ENCODE data around the gene TRERF1. TPM values are rescaled to one million over a fixed set of nuclear protein-coding genes. Genes with fewer than 3 reads are reported as not detected.

TRERF1 gene
- total and polyA plus RNA-seq, 2 experiments from 2014 or later, result 3.2 to 5.1 TPM

DNA sequence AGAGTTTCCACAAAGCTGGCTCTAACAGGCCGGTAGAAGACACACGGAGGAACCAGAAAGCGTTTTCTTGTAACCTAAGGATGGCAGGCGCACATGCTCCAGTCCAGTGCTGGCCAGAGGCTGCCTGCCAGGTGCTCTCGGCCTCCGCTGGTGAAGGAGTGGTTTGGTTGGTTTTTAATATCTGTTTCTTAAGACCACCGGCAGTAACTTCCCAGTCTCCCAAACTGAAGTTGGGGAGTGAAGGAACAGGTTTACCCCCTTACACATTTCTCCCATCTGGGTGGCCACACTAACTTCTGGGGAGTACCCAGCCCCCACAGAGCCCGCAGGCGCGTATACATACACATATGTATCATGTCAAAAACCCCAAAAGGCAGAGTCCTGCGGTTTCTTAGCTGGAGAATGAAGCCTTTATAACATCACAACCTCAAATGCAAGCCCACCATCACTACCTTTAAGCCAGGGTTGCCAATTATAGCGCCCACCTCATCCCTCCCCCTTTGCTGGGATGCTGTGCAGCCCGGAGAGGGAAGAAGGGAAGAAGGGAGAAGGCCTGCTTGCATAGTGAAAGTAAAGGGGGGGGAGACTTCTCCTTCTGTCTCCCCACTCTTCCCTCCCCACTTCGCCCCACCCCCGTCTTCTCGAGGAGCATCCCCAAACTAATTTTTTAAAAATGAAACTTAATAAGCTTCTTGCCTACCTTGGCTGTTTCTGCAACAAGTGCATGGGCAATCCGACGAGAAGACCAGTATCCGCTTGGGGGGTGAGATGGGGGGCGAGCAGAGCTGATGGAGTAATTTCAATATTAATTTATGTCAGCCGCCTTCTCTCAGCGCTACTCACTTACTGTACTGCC lies 1.0 kb downstream of the TRERF1 start:
- H3K36me3 ChIP-seq (replicated peaks; ENCODE audit: insufficient read depth, low read depth), result no peaks in the 10 kb centered on the region
- no peaks in the 10 kb centered on the region for H4K20me1 ChIP-seq (ENCODE audit: insufficient read depth, poor library complexity, severe bottlenecking)
- peak overlapping the region; percentile 88 for H3K4me2 ChIP-seq
- peaks cover 14% of the 10 kb centered on the region for H3K4me1 ChIP-seq (ENCODE audit: insufficient read depth)
- H3K9me2 ChIP-seq (replicated peaks; ENCODE audit: insufficient read depth), result no peaks in the 10 kb centered on the region
- WGBS (ENCODE audit: low lambda C conversion rate, missing lambda C conversion rate), result 9% methylated on average over 22 of the region's 22 CpGs
- H3K9me3 ChIP-seq (ENCODE audit: low read depth), result no peaks in the 10 kb centered on the region
- peak; percentile 52 for DNase-seq (ENCODE audit: low spot score)
- H3K79me2 ChIP-seq, result peaks cover 52% of the 10 kb centered on the region
- peak overlapping the region; percentile 84 for H2AFZ ChIP-seq
- H3K27ac ChIP-seq, result peak overlapping the region; percentile 58
- peak overlapping the region; percentile 91 for H3K4me3 ChIP-seq
- TF ChIP-seq, protein P1, sequence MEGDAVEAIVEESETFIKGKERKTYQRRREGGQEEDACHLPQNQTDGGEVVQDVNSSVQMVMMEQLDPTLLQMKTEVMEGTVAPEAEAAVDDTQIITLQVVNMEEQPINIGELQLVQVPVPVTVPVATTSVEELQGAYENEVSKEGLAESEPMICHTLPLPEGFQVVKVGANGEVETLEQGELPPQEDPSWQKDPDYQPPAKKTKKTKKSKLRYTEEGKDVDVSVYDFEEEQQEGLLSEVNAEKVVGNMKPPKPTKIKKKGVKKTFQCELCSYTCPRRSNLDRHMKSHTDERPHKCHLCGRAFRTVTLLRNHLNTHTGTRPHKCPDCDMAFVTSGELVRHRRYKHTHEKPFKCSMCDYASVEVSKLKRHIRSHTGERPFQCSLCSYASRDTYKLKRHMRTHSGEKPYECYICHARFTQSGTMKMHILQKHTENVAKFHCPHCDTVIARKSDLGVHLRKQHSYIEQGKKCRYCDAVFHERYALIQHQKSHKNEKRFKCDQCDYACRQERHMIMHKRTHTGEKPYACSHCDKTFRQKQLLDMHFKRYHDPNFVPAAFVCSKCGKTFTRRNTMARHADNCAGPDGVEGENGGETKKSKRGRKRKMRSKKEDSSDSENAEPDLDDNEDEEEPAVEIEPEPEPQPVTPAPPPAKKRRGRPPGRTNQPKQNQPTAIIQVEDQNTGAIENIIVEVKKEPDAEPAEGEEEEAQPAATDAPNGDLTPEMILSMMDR (IDR thresholded peaks at IDR 0.05; ENCODE audit: poor library complexity), result no peak
- TF ChIP-seq EZH2phosphoT487 (IDR thresholded peaks at IDR 0.05; ENCODE audit: low read depth, severe bottlenecking, unreplicated experiment) (no peak), EZH2 (IDR thresholded peaks at IDR 0.05; ENCODE audit: borderline replicate concordance) (no peak)
- H3K27me3 ChIP-seq, result no peaks in the 10 kb centered on the region

GRCh38 chr6:42449917-42450476 lies 1.7 kb downstream of the TRERF1 start:
- Histone ChIP-seq H3K27me3 (no peaks in the 10 kb centered on the region), H4K20me1 (ENCODE audit: insufficient read depth, poor library complexity, severe bottlenecking) (no peaks in the 10 kb centered on the region), H2AFZ (peak overlapping the region; percentile 84), H3K9me3 (ENCODE audit: low read depth) (no peaks in the 10 kb centered on the region), H3K4me3 (peak overlapping the region; percentile 91), H3K9me2 (replicated peaks; ENCODE audit: insufficient read depth) (no peaks in the 10 kb centered on the region), H3K79me2 (peaks cover 58% of the 10 kb centered on the region), H3K4me2 (peak overlapping the region; percentile 88), H3K36me3 (replicated peaks; ENCODE audit: insufficient read depth, low read depth) (no peaks in the 10 kb centered on the region), H3K27ac (peak overlapping the region; percentile 58), H3K4me1 (ENCODE audit: insufficient read depth) (peaks cover 14% of the 10 kb centered on the region)
- no peak for DNase-seq (ENCODE audit: low spot score)
- TF ChIP-seq EZH2 (IDR thresholded peaks at IDR 0.05; ENCODE audit: borderline replicate concordance) (no peak), EZH2phosphoT487 (IDR thresholded peaks at IDR 0.05; ENCODE audit: low read depth, severe bottlenecking, unreplicated experiment) (no peak)
- TF ChIP-seq, protein P1 (IDR thresholded peaks at IDR 0.05; ENCODE audit: poor library complexity), result no peak
- 17% methylated on average over 9 of the region's 9 CpGs for WGBS (ENCODE audit: low lambda C conversion rate, missing lambda C conversion rate)

GRCh38 chr6:42448927-42449659 lies 2.6 kb downstream of the TRERF1 start:
- Histone ChIP-seq H2AFZ (no peak overlapping the region), H3K4me2 (peak overlapping the region; percentile 88), H3K27me3 (no peaks in the 10 kb centered on the region), H3K27ac (peak overlapping the region; percentile 58), H3K9me3 (ENCODE audit: low read depth) (no peaks in the 10 kb centered on the region), H3K4me1 (ENCODE audit: insufficient read depth) (peaks cover 12% of the 10 kb centered on the region), H3K9me2 (replicated peaks; ENCODE audit: insufficient read depth) (no peaks in the 10 kb centered on the region), H3K36me3 (replicated peaks; ENCODE audit: insufficient read depth, low read depth) (no peaks in the 10 kb centered on the region), H3K4me3 (peak overlapping the region; percentile 91), H4K20me1 (ENCODE audit: insufficient read depth, poor library complexity, severe bottlenecking) (no peaks in the 10 kb centered on the region), H3K79me2 (peaks cover 68% of the 10 kb centered on the region)
- 59% methylated on average over 7 of the region's 7 CpGs for WGBS (ENCODE audit: low lambda C conversion rate, missing lambda C conversion rate)
- DNase-seq (ENCODE audit: low spot score), result no peak
- TF ChIP-seq EZH2 (IDR thresholded peaks at IDR 0.05; ENCODE audit: borderline replicate concordance) (no peak), EZH2phosphoT487 (IDR thresholded peaks at IDR 0.05; ENCODE audit: low read depth, severe bottlenecking, unreplicated experiment) (no peak)
- TF ChIP-seq, protein P1 (IDR thresholded peaks at IDR 0.05; ENCODE audit: poor library complexity), result no peak
